ENCODE data around the gene UNK. TPM values are rescaled to one million over a fixed set of nuclear protein-coding genes. Genes with fewer than 3 reads are reported as not detected.

Gene UNK
- total and polyA plus RNA-seq, 2 of the 13 experiments (the other 11 are each of a cell fraction or from before 2014, with no cell fraction given): 31.6 to 33.0 TPM

DNA sequence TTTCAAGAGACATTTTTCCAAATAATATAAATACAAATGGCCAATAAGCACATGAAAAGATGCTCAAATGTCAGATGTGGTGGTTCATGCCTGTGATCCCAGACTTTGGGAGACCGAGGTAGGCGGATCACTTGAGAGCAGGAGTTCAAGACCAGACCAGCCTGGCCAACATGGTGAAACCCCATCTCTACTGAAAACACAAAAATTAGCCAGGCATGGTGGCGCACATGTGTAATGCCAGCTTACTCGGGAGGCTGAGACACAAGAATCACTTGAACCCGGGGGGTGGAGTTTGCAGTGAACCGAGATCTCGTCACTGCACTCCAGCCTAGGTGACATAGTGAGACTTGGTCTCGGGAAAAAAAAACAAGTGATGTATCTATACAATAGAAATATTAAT, 16.7 kb upstream of the UNK start:
- CTCF ChIA-PET (ENCODE audit: low intra/inter-chr PET ratio, low total read pairs): interaction anchor here (1.1 kb wide), 1 partner anchor 20 kb away, joined by 3 read pairs; no protein-coding TSS in a partner anchor
- H3K9ac ChIP-seq (ENCODE audit: insufficient read depth, low read depth, low read length): no peak overlapping the region
- POLR2A ChIA-PET: interaction anchor here (5.2 kb wide), 1 partner anchor 12 kb away, joined by 71 read pairs; a partner anchor contains a TSS
- TF ChIP-seq CCDC6 (CRISPR knock-in tag; IDR thresholded peaks at IDR 0.05) (no peak), U2AF2 (IDR thresholded peaks at IDR 0.05; ENCODE audit: low read depth, low read length) (no peak), EEA1 (CRISPR knock-in tag; IDR thresholded peaks at IDR 0.05; ENCODE audit: borderline replicate concordance) (no peak), ARNT (IDR thresholded peaks at IDR 0.05) (no peak), ZNF883 (CRISPR knock-in tag; IDR thresholded peaks at IDR 0.05; ENCODE audit: not compliant biosample characterization) (no peak)
- H3K79me2 ChIP-seq (ENCODE audit: insufficient read depth, low read length): no peaks in the 10 kb centered on the region
- intact Hi-C loops (cut with micrococcal nuclease; ENCODE audit: unreplicated experiment): no loop called here
- no peak overlapping the region for H3K4me3 ChIP-seq (replicated peaks in 1 of 3; ENCODE audit: insufficient read depth in 1 of 3, low read depth in 2 of 3, low read length in 3 of 3)
- H3K4me2 ChIP-seq (ENCODE audit: low read depth, low read length): no peak overlapping the region
- WGBS (ENCODE audit: low lambda C conversion rate): 77% methylated on average over 8 of the region's 8 CpGs
- no peaks in the 10 kb centered on the region for H4K20me1 ChIP-seq (ENCODE audit: insufficient read depth, low read length)
- no peaks in the 10 kb centered on the region for H3K9me3 ChIP-seq (ENCODE audit: low read length)
- BruUV-seq (replicated peaks): no TSS peak
- no peak overlapping the region for H3K27ac ChIP-seq (ENCODE audit: extremely low read length, insufficient read depth, low read length)
- ATAC-seq (no peak), FAIRE-seq (no peak), DNase-seq (ENCODE audit: low spot score) (no peak)
- no peak overlapping the region for H2AFZ ChIP-seq (ENCODE audit: low read length)
- in situ Hi-C loops (cut with HindIII; ENCODE audit: extremely low pct_ligation_motif_present, low pct_unique_long_range_greater_than_20kb): no loop called here
- H3K27me3 ChIP-seq (ENCODE audit: control insufficient read depth in 1 of 2, insufficient read depth in 2 of 2, low read length in 2 of 2): no peaks in the 10 kb centered on the region
- peaks cover 67% of the 10 kb centered on the region for H3K4me1 ChIP-seq (ENCODE audit: insufficient read depth, low read length)
- H3K36me3 ChIP-seq (replicated peaks in 1 of 2; ENCODE audit: control insufficient read depth in 1 of 2, insufficient read depth in 2 of 2, low read length in 2 of 2): no peaks in the 10 kb centered on the region

DNA sequence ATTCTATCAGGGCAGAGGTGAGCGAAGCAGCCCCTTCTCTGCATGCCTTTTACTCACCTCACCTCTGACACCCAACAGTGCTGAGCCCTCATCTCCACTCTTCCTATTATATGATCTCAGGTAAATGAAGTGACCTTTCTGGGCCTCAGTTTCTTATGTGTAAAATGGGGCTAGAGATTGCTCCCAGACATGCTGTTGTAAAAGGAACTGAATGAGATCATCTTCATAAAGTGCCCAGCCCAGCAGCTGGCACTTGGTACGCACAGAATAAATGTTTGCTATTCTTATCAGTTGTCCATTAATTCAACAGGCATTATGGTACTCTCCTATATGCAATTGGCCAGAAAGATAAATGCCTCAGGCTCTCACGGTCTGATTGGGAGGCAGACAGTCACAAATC, 15.1 kb upstream of the UNK start:
- WGBS (ENCODE audit: low lambda C conversion rate): 30% methylated on average over 3 of the region's 3 CpGs
- Histone ChIP-seq H3K4me3 (replicated peaks in 1 of 3; ENCODE audit: insufficient read depth in 1 of 3, low read depth in 2 of 3, low read length in 3 of 3) (no peak overlapping the region), H2AFZ (ENCODE audit: low read length) (no peak overlapping the region), H3K4me2 (ENCODE audit: low read depth, low read length) (no peak overlapping the region), H3K27ac (ENCODE audit: extremely low read length, insufficient read depth, low read length) (no peak overlapping the region), H3K4me1 (ENCODE audit: insufficient read depth, low read length) (peaks cover 67% of the 10 kb centered on the region), H3K79me2 (ENCODE audit: insufficient read depth, low read length) (no peaks in the 10 kb centered on the region), H3K9me3 (ENCODE audit: low read length) (no peaks in the 10 kb centered on the region), H3K9ac (ENCODE audit: insufficient read depth, low read depth, low read length) (no peak overlapping the region), H4K20me1 (ENCODE audit: insufficient read depth, low read length) (no peaks in the 10 kb centered on the region), H3K36me3 (replicated peaks in 1 of 2; ENCODE audit: control insufficient read depth in 1 of 2, insufficient read depth in 2 of 2, low read length in 2 of 2) (no peaks in the 10 kb centered on the region), H3K27me3 (ENCODE audit: control insufficient read depth in 1 of 2, insufficient read depth in 2 of 2, low read length in 2 of 2) (no peaks in the 10 kb centered on the region)
- no peak for DNase-seq (ENCODE audit: low spot score)
- in situ Hi-C loops (cut with HindIII; ENCODE audit: extremely low pct_ligation_motif_present, low pct_unique_long_range_greater_than_20kb): no loop called here
- FAIRE-seq: no peak
- BruUV-seq (replicated peaks): no TSS peak
- intact Hi-C loops (cut with micrococcal nuclease; ENCODE audit: unreplicated experiment): no loop called here
- ATAC-seq: no peak
- POLR2A ChIA-PET: interaction anchor here (0.9 to 13.1 kb wide), 4 partner anchors 7 to 16 kb away, joined by 3 to 390 read pairs (median 39); partner anchors contain the start of gene GALK1
- TF ChIP-seq KMT2B (CRISPR knock-in tag; IDR thresholded peaks at IDR 0.05) (no peak), ZNF629 (CRISPR knock-in tag; conservative IDR thresholded peaks at IDR 0.05) (peak; percentile 62; the same call in 1 of the 2 replicates)
- CTCF ChIA-PET (ENCODE audit: low intra/inter-chr PET ratio, low total read pairs): no interaction called here

All from HepG2 (cell line).